Choroid plexus epithelial cell (primary cell): ENCODE results near the gene CAMK1D.
"Not testable (repeated sequence)": the region's sequence is repeated elsewhere in the genome, so short reads cannot be mapped to it uniquely, and the experiment has no call there.

ENCODE experiments used
- DNase-seq: peaks from one replicate; pipeline ENCODE4 v3.0.0-alpha.2; 2010; ENCODE audit warnings: low read depth
- H3K4me3 ChIP-seq: 2 replicates; pipeline ENCODE4 v1.5.1; 2011; ENCODE audit warnings: low read depth, mild to moderate bottlenecking, control low read depth, low read length, moderate library complexity
- CTCF ChIP-seq: conservative IDR thresholded peaks from 2 replicates; pipeline ENCODE4 v1.5.1; 2011; ENCODE audit warnings: low read depth, mild to moderate bottlenecking, control low read depth, inconsistent platforms, low read length, moderate library complexity

The CAMK1D gene

GRCh38 chr10:12741360-12741804, 392.0 kb downstream of the CAMK1D start:
- TF ChIP-seq CTCF: no peak
- no peak overlapping the region for H3K4me3 ChIP-seq
- DNase-seq: no peak

- DNase-seq: no peak
- TF ChIP-seq CTCF: no peak
- no peak overlapping the region for H3K4me3 ChIP-seq
Measured at GRCh38 chr10:12742771-12743170, 393.4 kb downstream of the CAMK1D start.

- not testable (repeated sequence) for DNase-seq, H3K4me3 ChIP-seq
Measured at GRCh38 chr10:12743466-12743865, 394.1 kb downstream of the CAMK1D start.

GRCh38 chr10:12743941-12744340, 394.6 kb downstream of the CAMK1D start:
- H3K4me3 ChIP-seq: no peak overlapping the region
- TF ChIP-seq CTCF: no peak
- DNase-seq: no peak

- no peak for TF ChIP-seq CTCF
- no peak overlapping the region for H3K4me3 ChIP-seq
- no peak for DNase-seq
Measured at GRCh38 chr10:12748186-12748585, 398.8 kb downstream of the CAMK1D start.

- TF ChIP-seq CTCF: no peak
- no peak overlapping the region for H3K4me3 ChIP-seq
- DNase-seq: no peak
Measured at GRCh38 chr10:12749760-12750478, 400.6 kb downstream of the CAMK1D start.

GRCh38 chr10:12750526-12751201, 401.3 kb downstream of the CAMK1D start:
- no peak overlapping the region for H3K4me3 ChIP-seq
- DNase-seq: peak; percentile 36
- TF ChIP-seq CTCF: no peak
